Activated CD8-positive, alpha-beta memory T cell treated with anti-CD3 and anti-CD28 coated beads, Interleukin-2, amount 50 U/mL, for 48 hours (primary cell): ENCODE data around the gene C19orf67.

Experiments used
- DNase-seq: peaks from one replicate; pipeline ENCODE4 v3.0.0-alpha.2; 2020

Gene C19orf67

DNA sequence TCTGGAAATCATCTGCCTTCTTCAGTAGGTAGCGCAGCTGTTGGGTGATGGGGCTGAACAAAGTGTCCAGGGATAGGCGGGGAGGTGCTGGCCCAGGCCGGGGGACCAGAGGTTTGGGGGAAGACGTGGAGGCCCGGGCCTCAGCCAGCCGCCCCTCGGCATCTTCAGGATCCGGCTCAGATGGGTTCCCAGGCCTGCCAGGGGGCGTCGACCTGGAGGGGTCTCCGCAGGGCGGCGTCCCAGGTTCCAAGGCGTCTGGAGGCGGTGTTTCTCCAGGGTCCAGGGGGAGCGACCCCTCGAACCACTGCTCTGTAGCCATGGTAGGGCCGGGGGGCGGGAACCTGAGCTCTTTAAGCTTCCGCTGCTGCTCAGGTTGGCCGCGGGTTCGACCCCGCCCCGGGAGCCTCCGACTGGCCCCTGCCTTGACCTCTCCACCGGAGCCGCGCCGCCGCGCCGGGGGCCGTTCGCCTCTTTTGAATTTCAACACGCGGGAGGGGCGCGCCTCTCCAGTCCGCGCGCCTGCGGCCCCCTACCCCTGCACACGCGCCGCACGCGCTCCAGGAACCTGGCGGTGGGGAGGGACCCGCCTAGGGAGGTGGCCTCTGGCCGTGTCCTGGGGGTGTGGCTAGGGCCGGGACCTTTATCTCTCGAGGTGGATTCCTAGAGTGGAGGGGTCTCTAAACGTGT lies at the start of gene C19orf67:
C19orf67 (minus strand) TSS at position 475 of the 687 bp plus-strand sequence; CDS start at position 319, 156 bp downstream.
- DNase-seq, result no peak

- no peak for DNase-seq
These were observed 49.8 kb upstream of the C19orf67 start for GRCh38 chr19:14135355-14135754.

DNA sequence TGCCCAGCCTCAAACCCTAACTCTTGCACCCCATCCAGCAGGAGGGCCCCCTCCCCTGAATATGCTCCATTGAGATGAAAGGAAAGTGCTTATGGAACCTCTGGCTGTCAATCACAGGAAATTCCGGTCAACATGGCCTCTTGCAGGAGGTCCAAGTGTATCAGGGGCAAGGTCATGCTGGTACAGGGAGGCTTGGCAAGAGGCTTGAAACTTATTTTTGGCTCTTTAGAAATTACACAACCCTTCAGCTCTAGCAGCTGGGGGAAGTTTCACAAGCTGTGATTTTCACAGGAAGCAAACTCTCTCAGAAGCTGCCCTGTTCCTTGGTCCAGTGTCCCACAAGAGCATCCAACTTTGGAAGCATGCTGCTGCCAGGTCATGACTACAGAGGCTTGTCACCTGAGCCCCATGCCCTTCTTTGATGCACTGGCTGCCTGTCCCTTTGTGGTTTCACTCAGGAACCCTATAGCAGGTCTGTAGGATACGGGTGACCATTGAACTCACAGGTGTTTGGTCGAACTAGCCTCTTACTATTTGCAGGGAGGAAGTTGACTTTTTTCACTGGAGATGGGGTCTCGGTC lies 42.4 kb upstream of the C19orf67 start:
- no peak for DNase-seq

GRCh38 chr19:14127176-14127575 lies 41.6 kb upstream of the C19orf67 start:
- DNase-seq, result no peak

DNA sequence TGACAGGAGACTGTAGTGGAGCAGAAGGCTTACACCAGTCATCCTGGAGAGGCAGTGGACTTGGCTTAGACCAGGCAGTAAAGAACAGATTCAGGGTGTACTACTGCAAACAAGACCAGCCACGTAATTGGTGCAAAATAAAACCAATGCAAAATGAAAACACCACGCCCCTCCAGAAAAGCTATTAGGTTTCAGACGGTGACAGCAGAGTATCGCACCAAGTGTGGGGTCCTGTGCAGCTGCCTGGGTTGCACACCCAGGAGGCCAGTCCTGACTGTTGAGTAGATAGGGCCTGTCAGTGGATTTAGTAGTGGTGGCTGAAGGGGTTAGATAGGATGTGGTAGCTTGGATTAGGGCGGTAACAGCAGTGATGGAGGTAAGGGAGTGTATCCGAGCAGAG lies 37.3 kb upstream of the C19orf67 start:
- DNase-seq, result no peak

GRCh38 chr19:14120497-14120780 lies 34.9 kb upstream of the C19orf67 start:
- no peak for DNase-seq

- no peak for DNase-seq
These were observed 34.3 kb upstream of the C19orf67 start for GRCh38 chr19:14119644-14120496.

GRCh38 chr19:14119146-14119545 lies 33.6 kb upstream of the C19orf67 start:
- no peak for DNase-seq

GRCh38 chr19:14118165-14119051 lies 32.8 kb upstream of the C19orf67 start:
- peak; percentile 62 for DNase-seq

- DNase-seq, result peak; percentile 98
These were observed 32.1 kb upstream of the C19orf67 start, which contains the start of gene PRKACA for GRCh38 chr19:14117668-14118164. Gene PRKACA, minus strand, starts transcription at chr19:14117762. Its CDS starts 215 bp downstream, at chr19:14117547.

DNA sequence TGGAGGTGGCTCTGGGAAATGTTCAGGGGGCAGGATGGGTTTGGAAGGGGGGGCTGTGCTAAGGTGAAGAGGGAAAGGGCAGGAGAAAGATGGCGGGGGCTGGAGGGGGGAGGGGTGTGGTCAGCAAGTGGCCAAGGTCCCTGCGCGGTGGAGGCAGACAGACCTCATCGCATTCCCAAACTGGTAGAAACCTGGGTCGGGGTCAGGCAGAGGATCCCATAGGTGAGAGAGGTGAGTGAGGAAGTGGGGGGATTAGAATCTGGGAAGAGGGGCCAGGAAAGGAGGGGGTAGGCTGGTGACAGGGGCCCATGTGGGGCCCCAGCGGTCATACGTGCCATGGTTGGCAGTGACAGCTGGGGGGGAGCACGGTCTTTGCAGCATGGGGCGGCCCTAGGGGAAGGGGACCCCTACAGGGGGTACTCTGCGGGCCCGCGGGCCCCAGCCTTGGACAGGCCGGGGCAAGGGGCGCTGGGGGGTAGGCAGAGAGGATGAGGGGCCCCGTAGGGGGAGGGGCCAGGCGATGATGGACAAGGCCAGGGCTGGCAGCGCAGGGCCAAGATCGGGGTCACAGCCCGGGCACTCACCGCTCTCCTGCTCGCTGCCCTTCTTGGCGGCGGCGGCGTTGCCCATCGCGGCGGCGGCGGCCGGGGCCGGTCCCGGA lies 31.5 kb upstream of the C19orf67 start:
- peak; percentile 64 for DNase-seq

DNA sequence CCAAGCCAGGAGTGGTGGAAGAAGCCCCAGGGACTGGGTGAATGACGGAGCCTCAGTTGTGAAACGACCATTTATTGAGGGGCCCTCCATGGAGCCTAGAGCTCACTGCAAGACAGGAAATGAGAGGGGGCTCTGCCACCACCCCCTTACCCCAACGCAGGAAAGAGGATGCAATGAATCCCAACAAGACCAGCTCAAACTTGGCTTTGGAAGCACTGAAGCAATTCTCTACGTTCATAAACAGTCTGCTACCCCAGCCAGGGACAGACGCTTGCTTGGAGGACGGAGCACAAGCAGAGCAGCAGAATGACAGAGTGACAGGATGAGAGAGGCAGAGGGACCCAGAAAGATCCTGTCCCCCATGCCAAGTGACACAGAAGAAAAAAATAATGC lies 30.9 kb upstream of the C19orf67 start:
- DNase-seq, result no peak

DNA sequence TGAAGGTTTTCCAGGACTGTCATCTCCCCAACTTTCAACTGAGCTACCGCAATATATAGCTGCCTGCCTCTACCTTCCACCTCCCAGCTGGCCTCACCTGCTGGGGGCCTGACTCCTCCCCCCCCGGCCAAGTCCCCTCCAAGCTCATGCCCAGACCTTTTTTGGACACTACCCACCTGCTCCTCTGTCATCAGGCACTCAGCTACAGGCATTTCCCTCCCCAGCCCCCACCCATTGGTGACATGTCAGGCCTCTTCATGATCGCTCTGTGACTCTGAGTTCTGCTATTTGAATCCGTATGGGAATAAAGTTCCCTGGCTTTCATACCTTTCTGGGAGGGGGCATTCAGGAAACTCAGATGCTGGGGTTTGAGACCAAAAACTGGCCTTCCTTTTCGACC lies 30.2 kb upstream of the C19orf67 start:
- DNase-seq, result no peak

DNA sequence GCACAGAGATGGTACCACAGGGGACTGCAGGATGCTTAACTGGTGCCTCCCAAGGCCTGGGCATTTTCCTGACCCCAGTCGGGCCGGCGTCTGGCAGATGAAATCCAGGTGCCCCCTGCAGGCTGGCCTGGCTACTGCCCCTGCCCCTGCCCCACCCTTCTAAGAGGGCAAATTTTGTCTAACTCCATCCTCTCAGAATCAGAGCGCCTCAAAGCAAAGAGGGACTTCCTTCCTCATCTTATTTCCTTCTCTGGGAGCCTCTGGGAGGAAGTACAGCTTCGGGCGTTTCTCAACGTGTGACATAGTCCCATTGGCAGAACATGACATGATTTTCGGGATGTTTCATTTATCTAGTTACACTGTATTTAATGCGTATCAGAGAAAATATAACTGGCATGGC lies 29.3 kb upstream of the C19orf67 start:
- DNase-seq, result peak; percentile 76

GRCh38 chr19:14114439-14114838 lies 28.9 kb upstream of the C19orf67 start:
- no peak for DNase-seq

DNA sequence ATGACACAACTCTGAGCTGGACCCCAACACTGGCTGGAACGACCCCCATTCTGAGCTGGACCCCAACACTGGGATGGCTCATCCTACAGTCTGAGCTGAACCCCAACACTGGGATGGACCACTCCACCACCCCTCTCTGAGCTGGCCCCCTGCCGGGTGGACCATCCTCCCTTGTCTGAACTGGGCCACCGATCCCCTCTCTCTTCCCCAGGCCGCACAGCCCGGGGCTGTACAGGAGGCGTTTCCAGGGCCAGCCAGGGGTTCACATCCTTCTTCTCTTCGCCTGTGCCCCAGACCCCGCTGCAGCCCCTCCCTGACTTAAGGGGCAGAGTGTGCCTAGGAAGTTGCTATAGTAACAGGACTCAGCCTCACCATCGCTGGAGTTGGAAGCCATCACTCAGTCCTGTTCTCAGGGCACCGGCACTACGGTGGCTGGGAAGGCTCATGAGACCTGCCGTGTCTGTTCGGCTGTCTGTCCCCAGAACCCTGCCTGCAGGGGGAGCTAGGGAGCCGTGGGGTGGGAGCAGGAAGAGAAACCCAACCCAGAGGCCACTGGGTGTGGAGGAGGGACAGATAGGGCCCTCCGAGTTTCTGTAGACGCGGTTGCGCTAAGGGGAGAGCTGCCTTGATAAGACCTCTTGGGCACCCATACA lies 28.3 kb upstream of the C19orf67 start:
- peak; percentile 85 for DNase-seq

- no peak for DNase-seq
These were observed 27.3 kb upstream of the C19orf67 start for GRCh38 chr19:14112809-14113385.

- no peak for DNase-seq
These were observed 26.6 kb upstream of the C19orf67 start for GRCh38 chr19:14112051-14112808.

DNA sequence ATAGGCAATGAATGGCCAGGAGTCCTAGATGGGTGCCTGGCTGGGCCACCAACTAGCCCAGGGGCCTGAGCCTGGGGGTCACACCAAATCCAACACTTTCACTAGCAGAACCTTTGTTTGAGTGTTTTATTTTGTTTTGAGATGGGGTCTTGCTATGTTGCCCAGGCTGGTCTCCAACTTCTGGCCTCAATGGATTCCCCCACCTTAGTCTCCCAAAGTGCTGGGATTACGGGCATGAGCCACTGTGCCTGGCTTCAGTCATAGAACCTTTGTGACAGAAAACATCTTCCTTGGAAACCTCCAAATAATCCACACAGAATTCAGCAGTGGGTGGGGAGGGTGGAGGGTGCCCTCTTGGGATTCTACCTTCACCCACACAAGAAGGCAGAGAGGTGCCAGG lies 25.9 kb upstream of the C19orf67 start:
- no peak for DNase-seq

DNA sequence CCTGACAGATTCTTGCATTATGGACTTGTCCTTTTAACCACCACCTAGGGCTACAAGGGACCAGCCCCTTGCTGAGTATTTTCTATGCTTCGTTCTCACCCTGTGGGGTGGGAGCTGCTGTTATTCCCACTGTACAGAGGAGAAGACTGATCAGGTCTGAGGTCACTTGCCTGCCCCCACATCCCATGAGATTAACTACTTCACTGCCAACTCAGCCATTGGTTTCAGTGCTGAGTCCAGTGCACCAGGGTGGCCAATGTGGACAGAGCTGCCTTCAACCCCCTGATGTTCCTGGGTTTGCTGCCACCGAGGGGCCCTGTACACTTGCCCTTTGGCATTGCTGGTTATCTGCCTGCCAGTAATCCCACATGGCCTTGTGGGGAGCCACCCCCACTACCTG lies 25.1 kb upstream of the C19orf67 start:
- no peak for DNase-seq
